Medulla oblongata (tissue), 1 donor: Measurements from ENCODE around the gene RFX3.
A peak's percentile ranks its signal among the peaks of the same experiment; 100 is the strongest.

ENCODE experiments used
- DNase-seq: peaks from one replicate; pipeline ENCODE4 v3.0.0-alpha.2; 2015; ENCODE audit errors: extremely low spot score

RFX3 gene

GRCh38 chr9:3224931-3225330, 300.9 kb downstream of the RFX3 start:
- peak; percentile 83 for DNase-seq

GRCh38 chr9:3215658-3216057, 310.1 kb downstream of the RFX3 start:
- DNase-seq, result no peak

GRCh38 chr9:3214741-3215140, 311.1 kb downstream of the RFX3 start:
- DNase-seq, result no peak

GRCh38 chr9:3205421-3206095, 320.2 kb downstream of the RFX3 start:
- peak; percentile 35 for DNase-seq

GRCh38 chr9:3200331-3200774, 325.4 kb downstream of the RFX3 start:
- no peak for DNase-seq

- DNase-seq, result no peak
These were observed 332.0 kb downstream of the RFX3 start for GRCh38 chr9:3193791-3194190.

GRCh38 chr9:3191715-3192114, 334.1 kb downstream of the RFX3 start:
- no peak for DNase-seq

GRCh38 chr9:3189113-3189861, 336.5 kb downstream of the RFX3 start:
- no peak for DNase-seq

GRCh38 chr9:3186751-3187150, 339.1 kb downstream of the RFX3 start:
- DNase-seq, result no peak

- no peak for DNase-seq
These were observed 344.5 kb downstream of the RFX3 start for GRCh38 chr9:3181049-3181953.

- no peak for DNase-seq
These were observed 345.1 kb downstream of the RFX3 start for GRCh38 chr9:3180696-3181048.

GRCh38 chr9:3179711-3180110, 346.1 kb downstream of the RFX3 start:
- no peak for DNase-seq

- DNase-seq, result no peak
These were observed 347.9 kb downstream of the RFX3 start for GRCh38 chr9:3177936-3178335.

GRCh38 chr9:3177146-3177761, 348.5 kb downstream of the RFX3 start:
- DNase-seq, result no peak

- no peak for DNase-seq
These were observed 352.4 kb downstream of the RFX3 start for GRCh38 chr9:3173374-3173773.

GRCh38 chr9:3170819-3171218, 355.0 kb downstream of the RFX3 start:
- no peak for DNase-seq
